GM20000 (cell line): ENCODE measurements around the gene KHNYN.

Experiments
- DNase-seq: peaks from one replicate; pipeline ENCODE4 v3.0.0; 2012; ENCODE audit warnings: low spot score
- TF ChIP-seq, protein P1 (sequence below): IDR thresholded peaks from 2 replicates; pipeline ENCODE4 v1.5.1; 2012; ENCODE audit warnings: mild to moderate bottlenecking, control low read depth; ENCODE audit errors: extremely low read depth, missing control alignments

Gene KHNYN

DNA sequence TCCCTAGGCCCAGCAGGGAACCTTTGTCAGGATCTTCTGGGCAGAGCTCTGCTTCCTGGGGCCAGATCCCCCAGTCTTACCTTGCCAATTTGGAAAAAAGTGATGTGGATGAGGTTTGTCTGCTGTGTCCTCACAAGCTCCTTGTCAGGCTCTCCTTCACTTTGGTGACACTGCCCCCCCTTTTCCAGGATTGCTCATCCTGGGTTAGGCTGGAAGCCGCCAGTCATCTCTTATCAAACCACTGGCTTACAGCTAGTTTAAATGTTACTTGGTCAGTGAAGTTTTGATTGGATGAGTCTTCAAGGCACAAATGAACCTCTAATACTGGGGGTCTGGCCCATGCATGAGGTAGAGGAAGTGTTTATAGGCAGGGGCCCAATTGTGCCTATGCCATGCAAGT, 15.7 kb upstream of the KHNYN start:
- TF ChIP-seq, protein P1, sequence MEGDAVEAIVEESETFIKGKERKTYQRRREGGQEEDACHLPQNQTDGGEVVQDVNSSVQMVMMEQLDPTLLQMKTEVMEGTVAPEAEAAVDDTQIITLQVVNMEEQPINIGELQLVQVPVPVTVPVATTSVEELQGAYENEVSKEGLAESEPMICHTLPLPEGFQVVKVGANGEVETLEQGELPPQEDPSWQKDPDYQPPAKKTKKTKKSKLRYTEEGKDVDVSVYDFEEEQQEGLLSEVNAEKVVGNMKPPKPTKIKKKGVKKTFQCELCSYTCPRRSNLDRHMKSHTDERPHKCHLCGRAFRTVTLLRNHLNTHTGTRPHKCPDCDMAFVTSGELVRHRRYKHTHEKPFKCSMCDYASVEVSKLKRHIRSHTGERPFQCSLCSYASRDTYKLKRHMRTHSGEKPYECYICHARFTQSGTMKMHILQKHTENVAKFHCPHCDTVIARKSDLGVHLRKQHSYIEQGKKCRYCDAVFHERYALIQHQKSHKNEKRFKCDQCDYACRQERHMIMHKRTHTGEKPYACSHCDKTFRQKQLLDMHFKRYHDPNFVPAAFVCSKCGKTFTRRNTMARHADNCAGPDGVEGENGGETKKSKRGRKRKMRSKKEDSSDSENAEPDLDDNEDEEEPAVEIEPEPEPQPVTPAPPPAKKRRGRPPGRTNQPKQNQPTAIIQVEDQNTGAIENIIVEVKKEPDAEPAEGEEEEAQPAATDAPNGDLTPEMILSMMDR = no peak
- DNase-seq = no peak

DNA sequence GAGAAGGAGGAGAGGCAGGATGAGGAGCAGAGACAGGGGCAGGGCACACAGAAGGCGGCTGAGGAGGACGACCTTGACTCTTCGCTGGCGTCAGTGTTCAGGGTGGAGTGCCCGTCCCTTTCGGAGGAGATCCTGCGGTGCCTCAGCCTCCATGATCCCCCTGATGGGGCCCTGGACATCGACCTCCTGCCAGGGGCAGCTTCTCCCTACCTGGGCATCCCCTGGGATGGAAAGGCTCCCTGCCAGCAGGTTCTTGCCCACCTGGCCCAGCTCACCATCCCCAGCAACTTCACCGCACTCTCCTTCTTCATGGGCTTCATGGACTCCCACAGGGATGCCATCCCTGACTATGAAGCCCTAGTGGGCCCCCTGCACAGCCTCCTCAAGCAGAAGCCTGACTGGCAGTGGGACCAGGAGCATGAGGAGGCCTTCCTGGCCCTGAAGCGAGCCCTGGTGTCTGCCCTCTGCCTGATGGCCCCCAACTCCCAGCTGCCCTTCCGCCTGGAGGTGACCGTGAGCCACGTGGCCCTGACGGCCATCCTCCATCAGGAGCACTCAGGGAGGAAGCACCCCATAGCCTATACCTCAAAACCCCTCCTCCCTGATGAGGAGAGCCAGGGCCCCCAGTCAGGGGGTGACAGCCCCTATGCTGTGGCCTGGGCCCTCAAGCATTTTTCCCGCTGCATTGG, 14.9 kb upstream of the KHNYN start:
- TF ChIP-seq, protein P1 = no peak
- no peak for DNase-seq

DNA sequence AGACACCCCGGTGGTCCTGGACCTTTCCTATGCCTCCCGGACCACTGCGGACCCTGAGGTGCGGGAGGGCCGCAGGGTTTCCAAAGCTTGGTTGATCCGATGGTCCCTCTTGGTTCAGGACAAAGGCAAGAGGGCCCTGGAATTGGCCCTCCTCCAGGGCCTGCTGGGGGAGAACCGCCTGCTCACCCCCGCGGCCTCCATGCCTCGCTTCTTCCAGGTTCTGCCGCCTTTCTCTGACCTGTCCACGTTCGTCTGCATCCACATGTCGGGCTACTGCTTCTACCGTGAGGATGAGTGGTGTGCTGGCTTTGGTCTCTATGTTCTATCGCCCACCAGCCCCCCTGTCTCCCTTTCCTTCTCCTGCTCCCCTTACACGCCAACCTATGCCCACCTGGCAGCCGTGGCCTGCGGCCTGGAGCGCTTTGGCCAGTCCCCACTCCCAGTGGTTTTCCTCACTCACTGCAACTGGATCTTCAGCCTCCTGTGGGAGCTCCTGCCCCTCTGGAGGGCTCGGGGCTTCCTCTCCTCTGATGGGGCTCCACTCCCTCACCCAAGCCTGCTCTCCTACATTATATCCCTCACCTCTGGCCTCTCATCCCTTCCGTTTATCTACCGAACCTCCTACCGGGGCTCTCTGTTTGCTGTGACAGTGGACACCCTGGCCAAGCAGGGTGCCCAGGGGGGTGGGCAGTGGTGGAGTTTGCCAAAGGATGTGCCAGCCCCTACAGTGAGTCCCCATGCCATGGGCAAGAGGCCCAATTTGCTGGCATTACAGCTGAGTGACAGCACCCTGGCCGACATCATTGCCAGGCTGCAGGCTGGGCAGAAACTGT, 14.1 kb upstream of the KHNYN start:
- TF ChIP-seq, protein P1 = no peak
- DNase-seq = no peak

DNA sequence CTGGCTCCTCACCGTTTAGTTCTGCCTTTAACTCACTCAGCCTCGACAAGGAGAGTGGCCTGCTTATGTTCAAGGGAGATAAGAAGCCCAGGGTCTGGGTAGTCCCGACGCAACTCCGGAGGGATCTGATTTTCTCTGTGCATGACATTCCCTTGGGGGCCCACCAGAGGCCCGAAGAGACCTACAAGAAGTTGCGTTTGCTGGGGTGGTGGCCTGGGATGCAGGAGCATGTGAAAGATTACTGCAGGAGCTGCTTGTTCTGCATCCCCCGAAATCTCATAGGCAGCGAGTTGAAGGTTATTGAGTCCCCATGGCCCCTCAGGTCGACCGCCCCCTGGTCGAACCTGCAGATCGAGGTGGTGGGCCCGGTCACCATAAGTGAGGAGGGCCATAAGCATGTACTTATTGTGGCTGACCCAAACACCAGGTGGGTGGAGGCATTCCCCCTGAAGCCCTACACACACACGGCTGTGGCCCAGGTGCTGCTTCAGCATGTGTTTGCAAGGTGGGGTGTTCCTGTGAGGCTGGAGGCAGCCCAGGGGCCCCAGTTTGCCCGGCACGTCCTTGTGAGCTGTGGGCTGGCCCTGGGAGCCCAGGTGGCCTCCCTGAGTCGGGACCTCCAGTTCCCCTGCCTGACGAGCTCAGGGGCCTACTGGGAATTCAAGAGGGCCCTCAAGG, 13.4 kb upstream of the KHNYN start:
- DNase-seq = no peak
- TF ChIP-seq, protein P1 = no peak

DNA sequence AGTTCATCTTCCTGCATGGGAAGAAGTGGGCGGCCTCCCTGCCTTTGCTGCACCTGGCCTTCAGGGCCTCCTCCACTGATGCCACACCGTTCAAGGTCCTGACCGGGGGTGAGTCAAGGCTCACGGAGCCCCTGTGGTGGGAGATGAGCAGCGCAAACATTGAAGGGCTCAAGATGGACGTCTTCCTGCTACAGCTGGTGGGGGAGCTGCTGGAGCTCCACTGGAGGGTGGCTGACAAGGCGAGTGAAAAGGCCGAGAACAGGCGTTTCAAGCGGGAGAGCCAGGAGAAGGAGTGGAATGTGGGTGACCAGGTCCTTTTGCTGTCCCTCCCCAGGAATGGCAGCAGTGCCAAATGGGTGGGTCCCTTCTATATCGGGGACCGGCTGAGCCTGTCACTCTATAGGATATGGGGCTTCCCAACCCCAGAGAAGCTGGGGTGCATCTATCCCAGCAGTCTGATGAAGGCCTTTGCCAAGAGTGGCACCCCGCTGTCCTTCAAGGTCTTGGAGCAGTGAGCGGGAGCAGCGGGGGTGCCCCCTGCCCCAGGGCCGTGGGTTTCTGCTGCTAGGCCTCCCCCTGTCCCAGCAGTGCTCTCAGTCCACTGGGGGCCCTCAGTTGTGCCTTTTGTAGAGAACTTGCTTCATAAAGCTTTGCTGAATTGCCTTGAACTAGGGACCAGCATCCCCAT, 12.7 kb upstream of the KHNYN start:
- DNase-seq = no peak
- TF ChIP-seq, protein P1 = no peak

DNA sequence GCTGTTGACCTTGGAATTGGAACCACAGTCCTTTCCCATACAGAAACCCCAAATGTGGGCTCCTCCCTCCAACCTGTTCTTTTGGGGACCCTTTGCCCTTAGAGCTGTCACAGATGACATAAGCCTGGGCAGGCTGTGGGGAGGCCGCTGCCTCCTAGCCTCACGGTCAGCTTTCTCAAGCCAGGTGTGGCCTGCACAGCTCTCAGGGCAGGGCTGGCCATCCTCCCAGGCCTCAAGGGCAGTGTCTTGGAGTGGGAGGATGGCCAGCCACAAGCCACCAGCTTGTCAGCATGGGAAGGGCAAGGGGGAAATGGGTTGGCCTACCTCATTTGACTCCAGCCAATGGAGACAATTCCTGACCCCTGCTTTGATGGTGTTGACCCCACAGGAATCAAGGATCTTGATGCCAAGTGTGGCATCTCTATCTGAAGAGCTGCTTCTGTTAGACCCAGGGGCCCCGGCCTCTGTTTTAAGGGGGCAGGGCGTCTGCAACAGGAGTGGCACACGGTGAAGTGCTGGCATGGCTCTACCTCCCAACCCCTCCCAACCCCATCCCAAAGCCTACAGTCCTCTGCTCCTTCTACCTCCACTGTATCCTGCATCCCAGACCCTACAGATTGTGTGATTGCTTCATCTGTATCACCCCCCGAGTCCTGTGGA, 11.8 kb upstream of the KHNYN start:
- TF ChIP-seq, protein P1 = no peak
- DNase-seq = no peak
